Muscle layer of colon (tissue), 2 donors: ENCODE data around the gene UBR3.

Experiments used
- H3K27ac ChIP-seq: one replicate; pipeline ENCODE4 v1.7.0; 2013; ENCODE audit warnings: low read depth, mild to moderate bottlenecking, low read length, moderate library complexity
- H3K27me3 ChIP-seq, 2 donors: one replicate each; pipeline ENCODE4 v1.7.0; 2013; ENCODE audit warnings: low read length in 2 of 2, mild to moderate bottlenecking in 2 of 2; ENCODE audit not compliant: insufficient read depth in 2 of 2, control insufficient read depth in 1 of 2
- H3K36me3 ChIP-seq: one replicate; pipeline ENCODE4 v1.7.0; 2013; ENCODE audit warnings: mild to moderate bottlenecking, low read length; ENCODE audit not compliant: insufficient read depth
- H3K4me1 ChIP-seq: one replicate; pipeline ENCODE4 v1.7.0; 2013; ENCODE audit warnings: mild to moderate bottlenecking, low read length; ENCODE audit not compliant: insufficient read depth
- H3K4me3 ChIP-seq, 2 donors: one replicate each; pipeline ENCODE4 v1.7.0; 2013; ENCODE audit warnings: low read length in 2 of 2, low read depth in 1 of 2, mild to moderate bottlenecking in 1 of 2, moderate library complexity in 1 of 2
- H3K9ac ChIP-seq: one replicate; pipeline ENCODE4 v1.7.0; 2013; ENCODE audit warnings: low read length
- H3K9me3 ChIP-seq: one replicate; pipeline ENCODE4 v1.7.0; 2013; ENCODE audit warnings: mild to moderate bottlenecking, low read length
- donor health status: abdominal sarcoma.
- donor health status: Adenocarcinoma of cecum.

The UBR3 gene

DNA sequence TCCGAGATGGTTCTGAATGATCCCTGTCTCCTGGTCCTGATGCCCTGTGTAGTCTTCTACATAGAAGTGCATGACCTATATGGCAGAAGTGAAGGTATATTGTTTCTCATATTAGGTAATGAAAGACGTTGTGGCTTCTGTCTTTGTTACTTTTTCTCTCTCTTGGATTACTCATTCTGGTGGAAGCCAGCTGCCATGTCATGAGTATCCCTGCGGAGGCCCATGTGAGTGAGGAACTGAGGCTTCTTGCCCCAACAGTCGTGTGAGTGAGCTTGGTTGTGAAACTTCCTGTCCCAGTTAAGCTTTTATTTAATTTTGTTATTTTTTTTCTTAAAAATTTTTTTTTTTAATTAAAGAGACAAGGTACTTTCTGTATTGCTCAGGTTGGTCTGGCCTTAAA lies 134.7 kb downstream of the UBR3 start:
- Histone ChIP-seq H3K36me3 (peaks cover 11% of the 10 kb centered on the region), H3K9me3 (no peaks in the 10 kb centered on the region), H3K27ac (no peak overlapping the region)

DNA sequence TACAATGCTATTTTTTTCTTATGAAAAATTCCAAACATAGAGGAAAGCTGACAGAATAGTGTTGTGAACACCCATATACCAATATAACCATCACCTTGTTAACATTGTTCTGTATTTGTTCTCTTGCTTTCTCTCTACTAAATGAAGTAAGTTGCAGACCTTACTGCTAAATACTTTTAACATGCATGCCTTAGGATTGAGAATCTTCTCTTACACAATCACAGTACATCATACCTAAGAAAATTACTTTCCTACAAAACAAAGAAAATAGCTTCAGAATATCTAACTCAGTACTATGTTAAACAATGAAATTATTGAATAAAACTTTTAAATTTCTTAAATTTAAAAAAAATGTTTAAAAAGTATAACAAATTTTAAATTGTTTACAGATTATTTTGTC lies 136.5 kb downstream of the UBR3 start:
- no peaks in the 10 kb centered on the region for H3K27me3 ChIP-seq
- H3K9ac ChIP-seq = no peak overlapping the region
- no peak overlapping the region for H3K27ac ChIP-seq
- H3K4me3 ChIP-seq = no peak overlapping the region
- peaks cover 3% of the 10 kb centered on the region for H3K36me3 ChIP-seq
- peaks cover 9% of the 10 kb centered on the region for H3K4me1 ChIP-seq
- H3K9me3 ChIP-seq = no peaks in the 10 kb centered on the region

More for the DNA sequence above, 134.7 kb downstream of the UBR3 start:
- Histone ChIP-seq H3K27me3 (no peaks in the 10 kb centered on the region), H3K4me1 (peaks cover 9% of the 10 kb centered on the region), H3K9ac (no peak overlapping the region), H3K4me3 (no peak overlapping the region)

DNA sequence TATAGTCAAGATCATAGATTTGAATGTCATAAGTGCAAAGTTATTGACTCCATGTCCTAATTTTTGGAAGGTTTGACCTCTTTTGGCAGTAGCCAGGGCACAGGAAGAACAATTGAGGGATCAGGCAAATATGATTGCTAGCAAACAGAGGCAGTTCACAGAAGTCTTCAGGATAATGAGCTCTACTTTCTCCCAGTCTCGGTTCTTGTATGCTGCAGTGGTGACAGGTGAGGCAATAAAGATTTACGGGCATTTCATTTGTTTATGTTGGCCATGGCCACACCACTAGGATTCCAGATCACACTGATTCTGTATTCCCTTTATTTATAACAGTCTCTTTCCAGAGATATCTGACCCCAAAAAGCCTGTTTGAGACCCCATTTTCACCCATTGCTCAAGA lies 137.5 kb downstream of the UBR3 start:
- H3K27me3 ChIP-seq = no peaks in the 10 kb centered on the region
- peaks cover 3% of the 10 kb centered on the region for H3K36me3 ChIP-seq
- no peak overlapping the region for H3K9ac ChIP-seq
- H3K9me3 ChIP-seq = no peaks in the 10 kb centered on the region
- peaks cover 9% of the 10 kb centered on the region for H3K4me1 ChIP-seq
- H3K4me3 ChIP-seq = no peak overlapping the region
- no peak overlapping the region for H3K27ac ChIP-seq

DNA sequence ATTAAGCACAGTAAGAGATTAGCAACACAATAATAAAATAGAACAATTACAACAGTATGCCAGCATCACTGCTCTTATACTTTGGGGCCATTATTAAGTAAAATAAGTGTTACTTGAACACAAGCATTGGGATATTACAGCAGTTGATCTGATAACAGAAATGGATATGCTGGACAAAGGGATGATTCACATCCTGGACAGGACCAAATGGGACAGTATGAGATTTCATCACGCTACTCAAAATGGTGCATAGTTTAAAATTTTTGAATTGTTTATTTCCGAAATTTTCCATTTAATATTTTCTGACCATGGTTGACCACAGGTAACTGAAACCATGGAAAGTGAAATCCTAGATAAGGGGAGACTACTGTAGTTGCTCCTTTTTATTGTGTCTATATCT lies 138.2 kb downstream of the UBR3 start:
- peaks cover 9% of the 10 kb centered on the region for H3K4me1 ChIP-seq
- no peak overlapping the region for H3K4me3 ChIP-seq
- no peaks in the 10 kb centered on the region for H3K27me3 ChIP-seq
- H3K9me3 ChIP-seq = no peaks in the 10 kb centered on the region
- H3K9ac ChIP-seq = no peak overlapping the region
- H3K27ac ChIP-seq = no peak overlapping the region
- peaks cover 3% of the 10 kb centered on the region for H3K36me3 ChIP-seq

DNA sequence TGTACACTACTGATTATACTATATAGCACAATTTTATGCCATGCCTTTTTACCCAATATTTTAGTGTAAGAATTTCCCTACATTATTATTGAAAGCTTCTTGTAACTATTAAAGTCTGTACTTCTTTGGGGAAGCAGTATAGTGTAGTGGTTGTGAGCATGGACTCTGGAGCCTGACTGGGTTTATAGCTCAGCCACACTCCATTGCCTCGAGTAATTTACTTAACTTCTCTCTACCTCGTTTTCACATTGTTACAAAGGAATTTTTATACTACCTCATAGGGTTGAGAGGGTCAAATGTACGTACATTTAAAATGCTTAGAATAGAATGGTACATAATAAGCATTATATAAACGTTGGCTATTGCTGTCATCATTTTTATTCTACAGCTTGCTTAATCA lies 139.2 kb downstream of the UBR3 start:
- H3K36me3 ChIP-seq = peaks cover under 1% of the 10 kb centered on the region
- H3K9me3 ChIP-seq = no peaks in the 10 kb centered on the region

DNA sequence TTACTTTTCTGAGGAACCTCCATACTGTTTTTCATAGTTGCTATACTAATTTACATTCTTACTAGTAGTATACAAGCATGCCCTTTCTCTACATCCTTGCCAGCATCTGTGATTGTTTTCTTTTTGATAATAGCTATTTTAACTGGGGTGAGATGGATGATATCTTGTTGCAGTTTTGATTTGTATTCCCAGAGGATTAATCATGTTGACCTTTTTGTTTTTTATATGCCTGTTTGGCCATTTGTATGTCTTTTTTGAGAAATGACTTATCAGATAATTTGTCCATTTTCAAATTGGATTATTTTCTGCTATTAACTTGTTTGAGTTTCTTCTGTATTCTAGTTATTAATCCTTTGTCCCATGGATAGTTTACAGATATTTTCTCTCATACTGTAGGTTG lies 141.5 kb downstream of the UBR3 start:
- H3K27me3 ChIP-seq = no peaks in the 10 kb centered on the region
- no peak overlapping the region for H3K9ac ChIP-seq
- no peaks in the 10 kb centered on the region for H3K9me3 ChIP-seq
- H3K4me1 ChIP-seq = peaks cover 9% of the 10 kb centered on the region
- H3K4me3 ChIP-seq = no peak overlapping the region
- H3K27ac ChIP-seq = no peak overlapping the region
- H3K36me3 ChIP-seq = no peaks in the 10 kb centered on the region

More for the DNA sequence above, 139.2 kb downstream of the UBR3 start:
- no peaks in the 10 kb centered on the region for H3K27me3 ChIP-seq
- no peak overlapping the region for H3K27ac ChIP-seq
- no peak overlapping the region for H3K4me3 ChIP-seq
- H3K9ac ChIP-seq = no peak overlapping the region
- H3K4me1 ChIP-seq = peaks cover 9% of the 10 kb centered on the region

DNA sequence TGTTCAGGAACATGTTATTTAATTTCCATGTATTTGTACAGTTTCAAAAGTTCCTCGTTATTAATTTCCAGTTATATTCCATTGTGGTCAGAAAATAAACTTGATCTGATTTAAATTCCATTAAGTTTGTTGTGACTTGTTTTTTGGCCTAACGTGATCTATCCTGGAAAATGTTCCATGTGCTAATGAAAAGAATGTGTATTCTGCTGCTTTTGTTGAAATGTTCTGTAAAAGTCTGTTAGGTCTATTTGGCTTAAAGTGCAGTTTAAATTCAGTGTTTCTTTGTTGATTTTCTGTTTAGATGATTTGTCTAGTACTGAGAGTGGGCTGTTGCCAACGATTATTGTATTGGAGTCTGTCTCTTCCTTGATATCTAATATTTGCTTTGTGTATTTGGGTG lies 148.0 kb downstream of the UBR3 start:
- H3K4me3 ChIP-seq = no peak overlapping the region
- H3K27me3 ChIP-seq = no peaks in the 10 kb centered on the region
- no peaks in the 10 kb centered on the region for H3K4me1 ChIP-seq
- peaks cover 19% of the 10 kb centered on the region for H3K36me3 ChIP-seq
- H3K9me3 ChIP-seq = peaks cover 3% of the 10 kb centered on the region
- H3K9ac ChIP-seq = no peak overlapping the region
- no peak overlapping the region for H3K27ac ChIP-seq

DNA sequence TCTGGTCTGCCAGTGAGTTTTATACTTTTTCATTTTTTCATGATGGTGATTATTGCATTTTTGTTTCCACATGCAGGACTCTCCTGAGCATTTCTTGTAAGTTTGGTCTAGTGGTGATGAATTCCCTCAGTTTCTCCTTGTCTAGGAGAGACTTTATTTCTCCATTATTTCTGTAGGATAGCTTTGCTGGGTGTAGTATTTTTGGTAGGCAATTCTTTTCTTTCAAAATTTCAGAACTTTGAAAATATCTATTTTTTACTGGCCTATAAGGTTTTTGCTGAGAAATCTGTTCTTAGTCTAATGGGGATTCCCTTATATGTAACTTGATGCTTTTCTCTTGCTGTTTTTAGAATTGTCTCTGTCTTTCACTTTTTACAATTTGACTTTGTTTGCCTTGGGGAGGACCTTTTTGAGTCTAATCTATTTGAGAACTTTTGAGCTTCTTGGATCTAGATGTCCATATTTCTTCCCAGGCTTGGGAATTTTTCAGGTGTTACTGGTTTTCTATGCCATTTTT lies 149.1 kb downstream of the UBR3 start:
- Histone ChIP-seq H3K36me3 (peaks cover 19% of the 10 kb centered on the region), H3K9me3 (peaks cover 3% of the 10 kb centered on the region), H3K4me3 (no peak overlapping the region), H3K27me3 (no peaks in the 10 kb centered on the region), H3K27ac (no peak overlapping the region), H3K9ac (no peak overlapping the region), H3K4me1 (no peaks in the 10 kb centered on the region)

DNA sequence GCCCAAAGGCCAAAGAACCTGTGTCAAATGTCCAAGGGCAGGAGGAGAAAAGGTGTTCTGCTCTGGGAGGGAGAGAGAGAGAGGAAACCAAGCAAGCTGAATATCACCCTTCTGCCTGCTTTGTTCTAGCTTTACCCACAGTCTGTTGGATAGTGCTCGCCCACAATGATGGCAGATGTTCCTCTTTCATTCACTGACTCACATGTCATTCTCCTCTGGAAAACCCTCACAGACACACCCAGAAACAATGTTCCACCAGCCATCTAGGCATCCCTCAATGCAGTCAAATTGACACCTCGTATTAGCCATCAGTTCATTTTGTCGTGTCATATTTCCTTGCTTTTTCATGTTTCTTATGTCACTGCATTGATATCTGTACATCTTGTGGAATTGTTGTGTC lies 150.3 kb downstream of the UBR3 start:
- Histone ChIP-seq H3K9ac (no peak overlapping the region), H3K4me3 (no peak overlapping the region), H3K36me3 (peaks cover 19% of the 10 kb centered on the region), H3K27me3 (no peaks in the 10 kb centered on the region), H3K4me1 (no peaks in the 10 kb centered on the region), H3K9me3 (peaks cover 3% of the 10 kb centered on the region), H3K27ac (no peak overlapping the region)

DNA sequence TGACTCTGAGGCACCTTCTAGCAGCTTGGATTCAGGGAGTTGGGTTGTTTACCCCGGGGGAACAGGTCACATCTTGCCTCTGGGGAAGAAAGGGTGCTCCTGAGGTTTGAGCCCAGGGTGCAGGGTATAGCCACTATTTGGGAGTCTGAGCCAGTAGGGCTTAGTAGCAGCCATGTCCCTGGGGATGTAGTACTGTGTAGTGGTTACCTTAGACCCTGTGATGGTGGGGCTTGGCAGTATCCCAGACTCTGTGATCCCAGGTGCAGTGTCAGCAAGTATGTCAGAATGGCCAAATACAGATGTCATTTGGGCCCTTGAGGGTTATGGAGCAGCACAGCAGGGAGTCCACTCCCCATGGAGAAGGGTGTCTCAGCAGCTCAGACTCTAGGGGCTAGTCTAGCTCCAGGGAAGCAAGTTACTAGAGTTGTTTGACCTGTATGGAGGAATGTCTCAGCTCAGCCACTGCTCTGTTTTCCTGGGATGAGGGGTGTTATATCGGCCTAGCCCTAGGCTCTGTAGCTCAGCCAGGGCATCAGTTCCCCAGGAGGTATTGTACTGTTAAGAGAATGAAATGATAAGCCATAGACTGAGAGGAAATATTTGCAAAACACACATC lies 151.3 kb downstream of the UBR3 start:
- H3K27ac ChIP-seq = no peak overlapping the region
- H3K27me3 ChIP-seq = no peaks in the 10 kb centered on the region
- no peaks in the 10 kb centered on the region for H3K4me1 ChIP-seq
- H3K9ac ChIP-seq = no peak overlapping the region
- H3K4me3 ChIP-seq = no peak overlapping the region
- peaks cover 3% of the 10 kb centered on the region for H3K9me3 ChIP-seq
- peaks cover 19% of the 10 kb centered on the region for H3K36me3 ChIP-seq

DNA sequence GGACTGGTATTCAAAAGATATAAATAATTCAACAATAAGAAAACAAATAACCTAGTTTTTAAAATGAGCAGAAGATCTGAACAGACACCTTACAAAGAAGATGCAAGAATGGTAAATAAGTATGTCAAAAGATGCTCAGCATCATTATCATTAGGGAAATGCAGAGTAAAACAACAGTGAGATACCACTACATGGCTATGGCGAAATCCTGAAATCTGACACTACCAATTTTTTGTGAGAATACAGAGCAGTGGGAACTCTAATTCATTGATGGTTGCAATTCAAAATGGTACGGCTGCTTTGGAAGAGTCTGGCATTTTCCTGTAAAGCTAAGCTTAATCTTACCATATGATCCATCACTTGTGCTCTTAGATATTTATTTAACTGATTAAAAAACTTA lies 151.8 kb downstream of the UBR3 start:
- Histone ChIP-seq H3K4me1 (no peaks in the 10 kb centered on the region), H3K27me3 (no peaks in the 10 kb centered on the region), H3K36me3 (peaks cover 19% of the 10 kb centered on the region), H3K4me3 (no peak overlapping the region), H3K27ac (no peak overlapping the region), H3K9ac (no peak overlapping the region), H3K9me3 (peaks cover 3% of the 10 kb centered on the region)

DNA sequence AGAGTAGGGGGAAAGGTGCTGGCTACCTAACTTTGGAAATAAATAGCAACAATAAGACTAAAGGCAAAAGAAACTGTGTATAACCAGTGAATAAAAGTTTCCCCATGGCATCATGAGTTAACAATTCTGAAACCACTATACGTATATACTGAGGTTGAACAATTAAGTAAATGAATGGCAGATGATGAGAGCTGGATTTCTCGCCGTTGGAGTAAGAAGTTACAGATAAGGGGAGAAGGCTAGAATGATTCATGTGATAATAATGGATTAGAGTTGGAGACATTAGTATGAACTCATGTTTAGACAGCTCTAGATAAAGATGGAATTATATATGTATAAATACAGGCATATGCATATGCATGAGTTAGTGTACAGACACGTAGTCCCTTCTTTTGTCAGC lies 152.7 kb downstream of the UBR3 start:
- no peak overlapping the region for H3K9ac ChIP-seq
- H3K4me1 ChIP-seq = no peaks in the 10 kb centered on the region
- H3K9me3 ChIP-seq = peaks cover 3% of the 10 kb centered on the region
- no peaks in the 10 kb centered on the region for H3K27me3 ChIP-seq
- H3K36me3 ChIP-seq = peaks cover 19% of the 10 kb centered on the region
- no peak overlapping the region for H3K4me3 ChIP-seq
- H3K27ac ChIP-seq = no peak overlapping the region
